GM19397 (cell line): ENCODE measurements around the gene NMNAT2.

Experiments
- ATAC-seq: cut with Tn5 transposase; IDR thresholded peaks from one replicate; pipeline ENCODE4 v1.9.1; 2021; ENCODE audit warnings: mild to moderate bottlenecking, moderate library complexity; ENCODE audit not compliant: unreplicated experiment

The NMNAT2 gene

DNA sequence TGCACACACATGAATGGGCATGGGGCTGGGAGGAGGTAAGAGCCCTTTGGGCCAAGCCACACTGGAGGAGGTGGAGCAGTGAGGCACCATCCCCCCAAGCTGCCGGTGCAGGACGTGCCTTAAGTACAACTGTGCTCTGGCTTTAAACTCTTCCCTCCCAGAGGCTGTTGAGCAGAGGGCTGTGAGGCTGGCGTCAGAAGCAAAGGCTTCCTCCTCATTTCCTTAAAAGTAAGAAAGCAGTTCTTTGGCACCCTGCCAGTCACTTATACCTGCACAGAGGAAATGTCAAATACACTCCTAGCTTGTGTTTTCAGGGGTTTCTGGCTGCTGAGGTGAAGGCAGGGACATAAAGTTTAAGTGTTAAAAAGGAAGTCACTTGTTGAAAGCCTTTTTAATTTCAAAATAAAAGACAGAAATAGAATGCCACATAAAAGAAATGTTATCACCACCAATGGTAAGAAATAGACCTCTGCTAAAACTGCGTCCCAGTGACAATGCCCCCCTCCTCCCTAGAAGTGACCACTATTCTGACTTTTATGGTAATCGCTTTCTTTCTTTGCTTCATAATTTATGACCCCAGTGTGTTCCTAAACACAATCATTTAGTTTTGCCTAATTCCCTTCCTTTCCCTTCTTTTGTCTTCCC is 199.1 kb downstream of the NMNAT2 start:
- ATAC-seq = no peak

DNA sequence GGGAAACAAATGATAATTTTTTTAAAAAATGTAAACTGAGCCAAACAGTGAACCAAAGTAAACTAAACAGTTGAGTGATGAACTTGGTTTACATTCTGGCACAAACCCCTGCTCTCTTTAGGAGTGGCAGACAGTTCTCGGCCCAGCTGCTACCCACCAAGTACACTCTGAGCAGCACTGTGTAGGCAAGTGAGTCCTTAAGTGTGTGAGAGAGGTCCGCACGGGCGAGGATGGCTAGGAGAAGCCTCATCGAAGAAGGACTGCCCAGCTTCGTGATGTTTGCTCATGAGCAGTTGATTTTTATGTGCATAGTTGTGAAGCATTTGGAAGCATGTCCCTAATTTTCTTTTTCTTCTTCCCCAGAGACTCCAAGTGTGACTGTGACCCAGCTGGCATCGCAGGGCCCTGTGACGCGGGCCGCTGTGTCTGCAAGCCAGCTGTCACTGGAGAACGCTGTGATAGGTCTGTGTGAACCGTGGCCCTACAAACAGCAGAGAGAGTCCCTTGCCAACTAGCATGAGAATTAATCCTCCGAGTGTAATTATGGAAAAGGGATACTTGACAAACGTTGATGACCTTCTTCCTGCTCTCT is 200.1 kb downstream of the NMNAT2 start:
- no peak for ATAC-seq

GRCh38 chr1:183215936-183216335 is 202.2 kb downstream of the NMNAT2 start:
- no peak for ATAC-seq

GRCh38 chr1:183215076-183215720 is 203.0 kb downstream of the NMNAT2 start:
- no peak for ATAC-seq

- no peak for ATAC-seq
These were observed 203.9 kb downstream of the NMNAT2 start for GRCh38 chr1:183214021-183214970.

- ATAC-seq = no peak
These were observed 205.3 kb downstream of the NMNAT2 start for GRCh38 chr1:183212870-183213269.

- ATAC-seq = no peak
These were observed 207.5 kb downstream of the NMNAT2 start for GRCh38 chr1:183210681-183211080.

DNA sequence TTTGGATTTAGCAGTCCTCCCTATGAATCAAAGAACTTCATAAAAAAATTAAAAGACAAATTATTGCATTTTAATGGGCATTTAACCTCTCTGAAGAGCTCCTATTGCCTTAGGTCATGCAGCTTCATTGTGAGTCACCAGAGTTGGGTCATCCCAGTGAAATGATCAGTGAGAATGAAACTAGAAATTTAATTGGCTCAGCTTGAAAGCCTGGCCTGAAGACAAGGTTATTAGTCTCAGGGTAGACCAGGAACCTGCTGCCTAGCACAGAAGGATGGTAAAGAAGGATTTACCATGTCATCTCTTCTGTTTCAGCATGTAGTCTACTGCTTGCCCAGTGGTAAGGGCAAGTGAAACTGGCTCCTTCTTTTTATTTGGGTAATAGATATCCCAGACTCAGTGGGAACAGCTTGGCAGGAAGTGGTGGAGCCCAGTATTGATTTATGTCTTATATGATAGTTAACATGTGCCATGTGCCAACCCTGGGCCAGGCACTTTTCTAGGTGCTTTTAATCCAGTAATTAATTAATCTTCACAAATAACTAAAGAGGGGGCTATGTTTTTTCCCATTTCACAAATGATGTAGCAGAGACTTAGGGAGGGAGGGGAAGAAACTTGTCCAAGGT is 208.5 kb downstream of the NMNAT2 start:
- no peak for ATAC-seq

DNA sequence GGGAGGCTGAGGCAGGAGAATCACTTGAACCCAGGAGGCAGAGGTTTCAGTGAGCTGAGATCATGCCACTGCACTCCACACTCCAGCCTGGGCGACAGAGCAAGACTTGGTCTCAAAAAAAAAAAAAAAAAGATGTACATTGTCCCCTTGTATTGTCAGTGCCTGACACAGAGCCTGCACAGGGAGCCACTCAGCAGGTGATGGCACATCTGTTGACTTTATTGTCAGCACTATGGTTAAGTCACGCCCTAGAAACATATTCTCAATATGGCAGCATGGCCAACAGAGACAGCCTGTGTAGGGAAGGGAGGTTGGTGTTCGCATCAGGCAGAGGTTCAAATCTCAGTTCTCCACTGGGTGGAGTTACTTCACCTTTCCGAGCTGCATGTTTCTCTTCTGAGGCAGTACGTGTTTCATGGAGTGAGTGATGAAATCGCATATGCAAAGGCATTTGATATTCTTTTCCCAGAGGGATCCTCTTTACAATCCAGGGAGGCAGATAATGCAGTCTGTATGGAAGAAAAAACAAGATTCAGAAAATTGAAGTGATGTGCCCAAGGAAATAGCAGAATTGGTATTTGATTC is 211.6 kb downstream of the NMNAT2 start:
- no peak for ATAC-seq

GRCh38 chr1:183205196-183205781 is 212.9 kb downstream of the NMNAT2 start:
- no peak for ATAC-seq

DNA sequence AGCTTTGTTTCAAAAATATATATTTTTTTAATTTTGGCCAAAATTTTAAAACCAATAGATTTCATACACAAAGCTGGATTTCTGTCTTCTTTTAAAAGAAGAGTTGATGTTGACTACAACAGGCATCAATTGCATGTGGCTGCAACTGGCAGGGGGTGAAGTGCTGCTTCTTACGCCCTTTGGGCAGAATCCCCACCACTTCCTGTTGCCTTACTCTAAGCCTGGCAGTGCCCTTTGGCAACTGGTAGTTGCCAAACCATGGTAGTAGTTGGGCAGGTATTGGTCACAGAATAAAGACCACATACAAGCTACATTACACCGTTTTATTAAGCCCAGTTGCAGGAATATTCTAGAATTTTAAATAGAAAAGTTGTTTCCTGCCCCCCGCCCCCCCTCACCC is 215.1 kb downstream of the NMNAT2 start:
- ATAC-seq = no peak

- ATAC-seq = no peak
These were observed 217.7 kb downstream of the NMNAT2 start for GRCh38 chr1:183200451-183200850.

- no peak for ATAC-seq
These were observed 218.9 kb downstream of the NMNAT2 start for GRCh38 chr1:183199304-183199703.

DNA sequence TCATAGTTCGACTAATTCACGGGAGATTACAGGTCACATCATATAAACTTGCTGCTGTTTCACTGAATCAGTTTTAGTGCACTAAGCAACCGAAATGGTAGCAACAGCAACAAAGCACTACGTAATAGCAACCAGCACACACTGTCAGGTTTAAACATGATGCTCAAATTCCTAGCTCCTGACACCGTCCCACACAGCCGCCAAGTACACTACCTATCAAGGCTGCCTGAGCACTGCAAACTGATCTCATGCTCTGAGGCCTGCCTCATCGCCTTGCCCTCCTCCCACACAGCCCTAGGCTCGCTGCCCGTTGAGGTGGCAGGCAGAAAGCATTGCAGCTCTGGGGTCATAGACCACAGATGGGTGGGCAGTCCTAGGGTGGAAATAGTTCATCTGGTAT is 219.7 kb downstream of the NMNAT2 start:
- no peak for ATAC-seq
